Gastrocnemius medialis (tissue), 4 donors: Measurements from ENCODE around the gene BMP2K. TPM values are rescaled to one million over a fixed set of nuclear protein-coding genes. Genes with fewer than 3 reads are reported as not detected.

Experiments
- ATAC-seq, 2 donors: fragments of 150-250 bp; one replicate each; pipeline ENCODE4 v1.9.1; 2016
- DNase-seq, 2 donors: peaks; one replicate each; pipeline ENCODE4 v3.0.0-alpha.2; 2019
- H3K27ac ChIP-seq, 4 donors: fragments of 200-600 bp; sonication (generic); 1 replicate in 1 of 4; 2 replicates in 3 of 4; pipeline ENCODE4 v1.5.1; 2016 to 2018; ENCODE audit warnings: mild to moderate bottlenecking in 2 of 4, moderate library complexity in 1 of 4
- H3K27me3 ChIP-seq, 3 donors: fragments of 200-600 bp; sonication (generic) in 2 of 3; 1 replicate in 1 of 3; 2 replicates in 2 of 3; pipeline versions ENCODE4 v1.5.1 to v1.6.0; 2016 to 2019; ENCODE audit warnings: mild to moderate bottlenecking in 1 of 3, moderate library complexity in 1 of 3
- H3K36me3 ChIP-seq, 2 donors: fragments of 200-600 bp; sonication (generic) in 1 of 2; one replicate each; pipeline ENCODE4 v1.5.1; 2017 to 2018
- H3K4me1 ChIP-seq, 2 donors: fragments of 200-600 bp; sonication (generic) in 1 of 2; one replicate each; pipeline ENCODE4 v1.5.1; 2016 to 2017; ENCODE audit warnings: mild to moderate bottlenecking in 2 of 2
- H3K4me3 ChIP-seq, 4 donors: fragments of 200-600 bp; sonication (generic) in 3 of 4; 1 replicate in 1 of 4; 2 replicates in 3 of 4; pipeline ENCODE4 v1.5.1; 2016 to 2019; ENCODE audit warnings: mild to moderate bottlenecking in 2 of 4
- H3K9me3 ChIP-seq, 3 donors: fragments of 200-600 bp; sonication (generic) in 2 of 3; 1 replicate in 1 of 3; 2 replicates in 2 of 3; pipeline ENCODE4 v1.5.1; 2016 to 2019
- CTCF ChIP-seq, 5 experiments: fragments of 450-650 bp in 3 of 5; fragments of 200-600 bp in 2 of 5; sonication (generic) in 2 of 5; IDR thresholded peaks in 4 of 5; conservative IDR thresholded peaks in 1 of 5; 1 replicate in 4 of 5; 2 replicates in 1 of 5; pipeline ENCODE4 v1.5.1; 2016 to 2019; ENCODE audit warnings: antibody characterized with exemption in 5 of 5, mild to moderate bottlenecking in 3 of 5, moderate library complexity in 3 of 5
- POLR2A ChIP-seq, 2 donors: fragments of 450-650 bp; IDR thresholded peaks; one replicate each; pipeline ENCODE4 v1.6.1; 2017; ENCODE audit warnings: antibody characterized with exemption in 2 of 2, mild to moderate bottlenecking in 2 of 2, moderate library complexity in 2 of 2
- in situ Hi-C, 4 donors: fragments of 200-750 bp; cut with MboI; loops; one replicate each; pipeline versions ENCODE4 v1.15.0 to v1.8.0; 2017; ENCODE audit warnings: low sequenced_read_pairs in 4 of 4
- intact Hi-C: fragments of 100-400 bp; cut with DNase I; formaldehyde crosslinking; loops from one replicate; pipeline ENCODE4 v1.15.1; 2023; ENCODE audit warnings: low total_unique reads
- total RNA-seq, 4 donors: library from RNA; depleted of rRNA; stranded (reverse); fragments of >200 nt; gene quantifications; one replicate each; pipeline versions ENCODE4 v1.1.0 to v1.2.3, GENCODE V29; 2016

BMP2K gene
- total RNA-seq, 4 donors from 2014 or later: 16.6 to 20.4 (median 17.2) TPM

- intact Hi-C loops (no loop called here), in situ Hi-C loops (no loop called here)
- H3K36me3 ChIP-seq: no peaks in the 10 kb centered on the region
- H3K4me3 ChIP-seq: no peak overlapping the region
- no peaks in the 10 kb centered on the region for H3K4me1 ChIP-seq
- no peaks in the 10 kb centered on the region for H3K27me3 ChIP-seq
- TF ChIP-seq CTCF (IDR thresholded peaks at IDR 0.05 in 4 of 5, conservative IDR thresholded peaks at IDR 0.05 in 1 of 5) (no peak), POLR2A (IDR thresholded peaks at IDR 0.05) (no peak)
- H3K27ac ChIP-seq: no peak overlapping the region
- no peaks in the 10 kb centered on the region for H3K9me3 ChIP-seq
- DNase-seq (no peak), ATAC-seq (no peak)
Measured at GRCh38 chr4:78762529-78762928, 13.6 kb upstream of the BMP2K start.

DNA sequence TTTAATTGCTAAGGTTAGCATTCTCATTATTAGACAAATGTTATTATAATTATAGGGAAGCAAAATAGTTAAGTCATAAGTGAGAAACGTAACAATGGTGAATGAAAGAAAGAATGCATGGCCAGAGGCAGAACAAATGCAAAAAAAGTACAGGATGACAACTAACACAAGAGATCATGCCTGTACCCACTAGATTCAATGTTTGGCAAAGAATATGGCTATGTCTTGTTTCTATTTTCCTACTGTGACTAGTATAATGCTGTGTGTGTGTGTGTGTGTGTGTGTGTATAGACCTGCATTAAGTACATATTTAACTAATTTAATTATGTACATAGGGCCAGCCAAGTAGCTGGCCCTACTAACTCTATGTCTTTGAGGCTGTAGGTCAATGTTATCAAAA lies 12.9 kb upstream of the BMP2K start:
- in situ Hi-C loops: no loop called here
- no peak overlapping the region for H3K4me3 ChIP-seq

GRCh38 chr4:78763763-78764387 lies 12.3 kb upstream of the BMP2K start:
- no peak for ATAC-seq
- no peaks in the 10 kb centered on the region for H3K27me3 ChIP-seq
- H3K36me3 ChIP-seq: no peaks in the 10 kb centered on the region
- no peak overlapping the region for H3K27ac ChIP-seq
- in situ Hi-C loops: no loop called here
- H3K9me3 ChIP-seq: no peaks in the 10 kb centered on the region
- no peak for DNase-seq
- intact Hi-C loops: no loop called here
- no peak overlapping the region for H3K4me3 ChIP-seq
- TF ChIP-seq CTCF (IDR thresholded peaks at IDR 0.05 in 4 of 5, conservative IDR thresholded peaks at IDR 0.05 in 1 of 5) (no peak), POLR2A (IDR thresholded peaks at IDR 0.05) (no peak)
- no peaks in the 10 kb centered on the region for H3K4me1 ChIP-seq

More for the DNA sequence above, 12.9 kb upstream of the BMP2K start:
- Histone ChIP-seq H3K4me1 (no peaks in the 10 kb centered on the region), H3K9me3 (no peaks in the 10 kb centered on the region), H3K27me3 (no peaks in the 10 kb centered on the region), H3K27ac (no peak overlapping the region), H3K36me3 (no peaks in the 10 kb centered on the region)
- DNase-seq: no peak
- intact Hi-C loops: no loop called here
- no peak for TF ChIP-seq CTCF (IDR thresholded peaks at IDR 0.05 in 4 of 5, conservative IDR thresholded peaks at IDR 0.05 in 1 of 5)
- TF ChIP-seq POLR2A (IDR thresholded peaks at IDR 0.05): no peak
- ATAC-seq: no peak

- intact Hi-C loops (no loop called here), in situ Hi-C loops (no loop called here)
Measured at GRCh38 chr4:78764498-78764961, 11.6 kb upstream of the BMP2K start.

More at GRCh38 chr4:78764498-78764961, 11.6 kb upstream of the BMP2K start:
- no peak for DNase-seq
- H3K36me3 ChIP-seq: no peaks in the 10 kb centered on the region
- no peak overlapping the region for H3K27ac ChIP-seq
- H3K9me3 ChIP-seq: no peaks in the 10 kb centered on the region
- H3K4me1 ChIP-seq: no peaks in the 10 kb centered on the region
- no peak overlapping the region for H3K4me3 ChIP-seq
- no peak for ATAC-seq
- TF ChIP-seq POLR2A (IDR thresholded peaks at IDR 0.05) (no peak), CTCF (IDR thresholded peaks at IDR 0.05 in 4 of 5, conservative IDR thresholded peaks at IDR 0.05 in 1 of 5) (no peak)
- H3K27me3 ChIP-seq: no peaks in the 10 kb centered on the region
